Rectal smooth muscle tissue (tissue), 1 donor: Measurements from ENCODE around the gene POPDC2.
A peak's percentile ranks its signal among the peaks of the same experiment; 100 is the strongest.

Experiments used
- H3K27ac ChIP-seq: one replicate; pipeline ENCODE4 v1.7.0; 2013; ENCODE audit warnings: low read depth, low read length, inconsistent platforms
- H3K27me3 ChIP-seq: one replicate; pipeline ENCODE4 v1.7.0; 2013; ENCODE audit warnings: low read length; ENCODE audit not compliant: control insufficient read depth, insufficient read depth
- H3K36me3 ChIP-seq: one replicate; pipeline ENCODE4 v1.7.0; 2013; ENCODE audit warnings: low read length; ENCODE audit not compliant: control insufficient read depth, insufficient read depth
- H3K4me1 ChIP-seq: one replicate; pipeline ENCODE4 v1.7.0; 2013; ENCODE audit warnings: low read length; ENCODE audit not compliant: control insufficient read depth, insufficient read depth
- H3K4me3 ChIP-seq: one replicate; pipeline ENCODE4 v1.7.0; 2013; ENCODE audit warnings: low read length
- H3K9ac ChIP-seq: one replicate; pipeline ENCODE4 v1.7.0; 2013; ENCODE audit warnings: low read length

Gene POPDC2, protein sequence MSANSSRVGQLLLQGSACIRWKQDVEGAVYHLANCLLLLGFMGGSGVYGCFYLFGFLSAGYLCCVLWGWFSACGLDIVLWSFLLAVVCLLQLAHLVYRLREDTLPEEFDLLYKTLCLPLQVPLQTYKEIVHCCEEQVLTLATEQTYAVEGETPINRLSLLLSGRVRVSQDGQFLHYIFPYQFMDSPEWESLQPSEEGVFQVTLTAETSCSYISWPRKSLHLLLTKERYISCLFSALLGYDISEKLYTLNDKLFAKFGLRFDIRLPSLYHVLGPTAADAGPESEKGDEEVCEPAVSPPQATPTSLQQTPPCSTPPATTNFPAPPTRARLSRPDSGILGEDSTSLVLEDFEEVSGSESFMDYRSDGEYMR

GRCh38 chr3:119660474-119661440 lies at the start of gene POPDC2:
Gene POPDC2 (minus strand): TSS chr3:119660589. CDS start chr3:119660423, 166 bp downstream.
- H3K27me3 ChIP-seq: no peaks in the 10 kb centered on the region
- H3K4me3 ChIP-seq: peak within 1 kb of the TSS; percentile 71
- H3K27ac ChIP-seq: peak within 1 kb of the TSS; percentile 89
- peak within 1 kb of the TSS; percentile 64 for H3K9ac ChIP-seq
- H3K36me3 ChIP-seq: no peaks in the 10 kb centered on the region
- H3K4me1 ChIP-seq: peaks cover 55% of the 10 kb centered on the region

- Histone ChIP-seq H3K9ac (no peak overlapping the region), H3K4me3 (peak overlapping the region; percentile 12), H3K27ac (no peak overlapping the region), H3K36me3 (no peaks in the 10 kb centered on the region), H3K27me3 (no peaks in the 10 kb centered on the region), H3K4me1 (peaks cover 9% of the 10 kb centered on the region)
Measured at GRCh38 chr3:119703820-119704531, 43.6 kb upstream of the POPDC2 start.

- peak within 1 kb of the TSS; percentile 66 for H3K4me3 ChIP-seq
- peak within 1 kb of the TSS; percentile 45 for H3K27ac ChIP-seq
- peaks cover 9% of the 10 kb centered on the region for H3K4me1 ChIP-seq
- H3K36me3 ChIP-seq: no peaks in the 10 kb centered on the region
- H3K27me3 ChIP-seq: no peaks in the 10 kb centered on the region
- H3K9ac ChIP-seq: no peak within 1 kb of the TSS
Measured at GRCh38 chr3:119702530-119703527, 42.4 kb upstream of the POPDC2 start, which contains the start of gene CFAP91. Gene CFAP91 (plus strand): TSS chr3:119703022. CDS start chr3:119703099, 77 bp downstream.

DNA sequence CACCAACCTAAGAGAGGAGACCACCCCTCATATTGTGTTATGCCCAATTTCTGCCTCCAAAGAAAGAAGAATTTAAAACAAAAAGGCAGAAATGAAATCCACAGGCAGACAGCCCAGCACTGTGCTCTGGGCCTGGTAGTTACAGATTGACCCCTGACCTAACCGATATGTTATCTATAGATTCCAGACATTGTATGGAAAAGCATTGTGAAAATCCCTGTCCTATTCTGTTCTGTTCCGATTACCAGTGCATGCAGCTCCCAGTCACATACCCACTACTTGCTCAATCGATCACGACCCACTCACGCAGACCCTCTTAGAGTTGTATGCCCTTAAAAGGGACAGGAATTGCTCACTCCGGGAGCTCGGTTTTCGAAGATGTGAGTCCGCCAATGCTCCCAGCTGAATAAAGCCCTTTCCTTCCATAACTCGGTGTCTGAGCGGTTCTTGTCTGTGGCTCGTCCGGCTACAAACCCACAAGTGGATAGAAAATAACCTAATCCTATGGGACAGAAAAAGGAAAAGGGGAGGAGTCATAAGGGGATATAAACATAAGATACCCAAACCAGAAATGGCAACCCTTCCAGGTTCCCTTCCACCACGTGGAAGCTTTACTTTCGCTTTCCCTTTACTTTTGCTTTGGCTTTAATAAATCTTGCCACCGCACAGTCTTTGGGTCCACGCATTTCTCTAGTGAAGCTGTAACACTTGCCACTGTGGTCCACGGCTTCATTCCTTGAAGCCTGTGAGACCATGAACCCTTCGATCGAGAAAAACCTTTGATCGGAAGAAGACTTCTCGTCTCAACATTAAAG lies 40.7 kb upstream of the POPDC2 start:
- no peaks in the 10 kb centered on the region for H3K27me3 ChIP-seq
- H3K4me3 ChIP-seq: no peak overlapping the region
- H3K4me1 ChIP-seq: peaks cover 9% of the 10 kb centered on the region
- H3K9ac ChIP-seq: no peak overlapping the region
- H3K36me3 ChIP-seq: no peaks in the 10 kb centered on the region
- no peak overlapping the region for H3K27ac ChIP-seq

DNA sequence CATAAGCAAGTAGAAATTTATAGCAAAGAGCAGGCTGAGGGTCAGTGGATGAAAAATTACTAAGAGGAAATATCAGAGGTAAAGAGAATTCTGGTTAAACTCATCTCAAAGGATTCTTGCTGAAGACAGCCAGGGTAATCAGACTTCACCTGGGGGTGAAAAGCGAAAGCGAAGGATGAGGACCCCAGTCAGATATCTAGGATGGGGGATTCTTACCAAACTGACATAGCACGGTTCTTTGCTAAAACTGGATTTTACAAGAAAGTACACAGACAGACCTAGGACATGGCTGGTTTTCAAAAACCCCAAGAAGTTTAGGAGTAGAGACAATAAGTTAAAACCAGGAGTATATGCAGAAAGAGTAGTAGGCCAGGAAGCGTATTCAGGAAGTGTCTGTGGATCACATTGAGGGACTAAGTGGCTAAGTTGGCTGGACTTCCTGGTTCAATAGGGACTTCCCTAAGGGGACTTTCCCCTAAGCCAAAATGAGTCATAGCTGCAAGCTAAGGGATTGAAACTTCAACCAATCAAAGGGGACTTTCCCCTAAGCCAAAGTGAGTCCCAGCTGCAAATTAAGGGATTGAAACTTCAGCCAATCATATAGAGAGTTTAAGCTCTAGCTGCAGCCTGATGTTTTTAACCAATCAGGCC lies 40.0 kb upstream of the POPDC2 start:
- H3K27ac ChIP-seq: no peak overlapping the region
- H3K36me3 ChIP-seq: no peaks in the 10 kb centered on the region
- no peaks in the 10 kb centered on the region for H3K27me3 ChIP-seq
- no peak overlapping the region for H3K4me3 ChIP-seq
- peaks cover 9% of the 10 kb centered on the region for H3K4me1 ChIP-seq
- no peak overlapping the region for H3K9ac ChIP-seq

DNA sequence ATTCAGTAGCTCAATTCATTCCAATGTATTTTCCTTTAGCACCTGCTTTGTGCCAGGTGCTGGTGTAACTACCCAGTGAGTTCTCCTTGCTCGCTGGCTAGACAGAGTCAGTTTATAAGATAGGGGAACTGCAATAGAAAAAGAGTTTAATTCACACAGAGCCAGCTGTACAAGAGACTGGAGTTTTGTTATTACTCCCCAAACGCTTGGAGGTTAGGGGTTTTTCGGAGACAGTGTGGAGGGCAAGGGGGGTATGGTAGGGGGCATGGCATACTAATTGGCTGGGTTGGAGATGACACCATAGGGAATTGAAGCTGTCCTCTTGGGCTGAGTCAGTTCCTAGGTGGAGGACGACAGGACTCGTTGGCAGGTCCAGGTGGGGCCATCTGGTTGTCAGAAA lies 37.0 kb upstream of the POPDC2 start:
- Histone ChIP-seq H3K27me3 (no peaks in the 10 kb centered on the region), H3K27ac (no peak overlapping the region), H3K36me3 (no peaks in the 10 kb centered on the region), H3K9ac (no peak overlapping the region), H3K4me1 (peaks cover under 1% of the 10 kb centered on the region), H3K4me3 (no peak overlapping the region)

DNA sequence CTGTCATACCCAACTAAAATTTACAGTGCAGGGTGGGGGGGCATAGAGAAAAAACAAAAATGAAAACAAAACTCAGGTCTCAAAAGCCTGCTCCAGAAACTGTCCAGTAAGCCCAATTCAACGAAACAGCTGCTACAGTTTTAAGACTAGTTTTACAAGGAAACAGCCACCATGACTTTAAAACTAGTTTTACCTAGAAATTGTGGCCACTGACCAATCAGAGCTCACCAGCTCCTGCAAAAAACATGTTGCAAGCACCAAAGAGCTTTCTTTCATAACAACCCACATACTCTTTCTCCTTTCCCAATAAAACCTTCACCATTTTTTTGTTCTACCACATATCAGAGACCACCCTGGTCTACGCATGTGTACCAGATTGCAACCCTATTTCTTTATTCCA lies 35.1 kb upstream of the POPDC2 start:
- Histone ChIP-seq H3K27ac (no peak overlapping the region), H3K27me3 (no peaks in the 10 kb centered on the region), H3K36me3 (no peaks in the 10 kb centered on the region), H3K4me1 (no peaks in the 10 kb centered on the region), H3K4me3 (no peak overlapping the region), H3K9ac (no peak overlapping the region)

DNA sequence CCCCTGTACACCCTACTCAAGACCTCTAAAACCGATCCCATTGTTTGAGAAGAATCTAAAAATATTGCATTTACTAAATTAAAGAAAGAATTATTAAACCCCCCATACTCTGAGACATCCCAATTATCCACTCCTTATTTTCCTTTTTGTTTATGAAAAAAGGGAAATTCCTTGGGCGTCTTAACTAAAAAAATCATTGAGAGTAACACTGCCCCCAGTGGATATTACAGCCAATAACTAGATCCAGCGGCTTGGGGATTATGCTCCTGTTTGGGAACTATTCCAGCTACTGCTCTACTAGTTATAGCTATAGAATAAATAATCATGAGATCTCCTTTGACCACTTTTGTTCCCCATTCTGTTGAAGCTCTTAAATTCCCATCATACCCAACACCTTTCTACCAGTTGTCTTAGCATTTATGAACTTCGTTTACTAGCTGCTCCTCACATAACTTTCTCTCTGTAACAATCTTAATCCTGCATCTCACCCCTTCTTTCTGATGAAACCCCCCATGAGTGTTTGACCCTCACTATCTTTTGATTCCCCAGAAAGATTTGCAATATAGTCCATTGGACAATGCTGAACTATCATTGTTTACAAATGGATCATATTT lies 29.8 kb upstream of the POPDC2 start:
- no peak overlapping the region for H3K27ac ChIP-seq
- no peak overlapping the region for H3K9ac ChIP-seq
- no peaks in the 10 kb centered on the region for H3K4me1 ChIP-seq
- H3K36me3 ChIP-seq: no peaks in the 10 kb centered on the region
- H3K27me3 ChIP-seq: no peaks in the 10 kb centered on the region
- H3K4me3 ChIP-seq: no peak overlapping the region

DNA sequence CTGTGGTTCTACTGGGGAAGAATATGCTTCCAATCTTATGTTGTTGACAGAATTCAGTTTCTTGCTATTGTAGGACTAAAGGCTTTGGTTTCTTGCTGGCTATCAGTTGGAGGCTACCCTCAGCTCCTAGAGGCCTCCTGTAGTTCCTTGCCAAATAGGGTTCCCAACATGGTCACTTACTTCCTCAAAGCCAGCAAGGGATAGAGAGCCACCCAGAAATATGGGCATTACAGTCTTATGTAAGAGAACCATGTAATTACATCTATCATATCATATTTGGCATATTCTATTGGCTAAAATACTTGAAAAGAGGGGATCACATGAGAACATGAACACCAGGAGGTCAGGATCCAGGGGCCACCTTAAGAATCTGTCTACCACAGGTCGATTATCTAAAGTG lies 23.0 kb upstream of the POPDC2 start:
- Histone ChIP-seq H3K9ac (no peak overlapping the region), H3K4me1 (no peaks in the 10 kb centered on the region), H3K27ac (no peak overlapping the region), H3K36me3 (no peaks in the 10 kb centered on the region), H3K4me3 (no peak overlapping the region), H3K27me3 (no peaks in the 10 kb centered on the region)

GRCh38 chr3:119681279-119681678 lies 20.9 kb upstream of the POPDC2 start:
- Histone ChIP-seq H3K27me3 (no peaks in the 10 kb centered on the region), H3K36me3 (no peaks in the 10 kb centered on the region), H3K27ac (no peak overlapping the region)

More at GRCh38 chr3:119681279-119681678, 20.9 kb upstream of the POPDC2 start:
- no peak overlapping the region for H3K4me3 ChIP-seq
- no peak overlapping the region for H3K9ac ChIP-seq
- peaks cover 4% of the 10 kb centered on the region for H3K4me1 ChIP-seq
